GM21717 (cell line): ENCODE measurements around the gene LRRK1.

Experiments
- ATAC-seq: cut with Tn5 transposase; IDR thresholded peaks from one replicate; pipeline ENCODE4 v1.9.1; 2021; ENCODE audit warnings: mild to moderate bottlenecking, moderate library complexity; ENCODE audit not compliant: unreplicated experiment

Gene LRRK1

DNA sequence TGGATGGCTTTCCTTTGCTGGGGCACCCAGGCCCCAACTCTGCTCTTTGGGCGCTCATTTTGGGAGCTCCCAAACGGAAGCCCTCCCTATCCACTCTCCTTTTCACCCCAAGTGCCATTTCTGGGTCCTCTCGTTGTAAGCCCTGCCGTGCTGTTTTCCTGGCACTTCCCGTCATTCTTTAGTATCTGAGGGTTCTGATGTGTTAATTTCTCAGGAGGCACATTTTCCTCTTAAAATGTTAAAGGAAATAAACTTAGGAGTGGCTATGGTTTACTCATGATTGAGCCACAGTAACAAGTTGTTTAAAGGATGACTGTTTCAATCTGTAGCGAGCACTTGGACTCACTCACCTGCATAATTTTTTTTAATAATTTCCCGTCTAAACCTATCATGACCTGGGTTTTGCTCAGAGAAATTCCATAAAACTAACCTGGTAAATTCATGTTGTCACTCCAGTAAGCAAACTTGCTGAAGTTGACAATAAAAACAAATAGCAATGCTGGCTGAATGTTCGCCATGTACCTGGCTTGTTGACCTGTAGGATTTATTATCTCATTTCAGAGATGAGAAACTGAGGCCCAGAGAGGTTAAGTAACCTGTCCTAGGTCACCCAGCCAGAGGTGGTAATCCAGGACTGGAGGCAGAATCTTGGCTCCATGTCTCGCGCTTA lies 29.0 kb upstream of the LRRK1 start:
- ATAC-seq: no peak

DNA sequence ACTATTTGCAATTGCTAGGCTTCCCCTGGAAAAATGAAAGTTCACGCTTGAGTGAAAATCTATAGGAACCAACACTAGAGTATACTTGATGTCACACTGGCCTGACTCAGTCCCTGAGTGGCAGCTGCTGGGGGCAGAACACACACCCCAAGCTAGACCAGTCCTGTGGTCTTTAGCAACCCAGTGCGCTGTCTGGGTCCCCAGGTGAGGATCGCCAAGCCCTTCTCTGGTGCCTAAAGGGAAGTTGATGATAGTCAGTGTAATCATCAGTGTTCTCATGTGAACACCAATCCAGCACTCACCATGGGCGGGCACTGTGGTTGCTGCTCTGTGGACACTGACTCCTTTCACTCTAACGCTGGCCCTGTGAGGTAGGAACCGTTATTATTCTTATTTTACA lies 28.3 kb upstream of the LRRK1 start:
- no peak for ATAC-seq

DNA sequence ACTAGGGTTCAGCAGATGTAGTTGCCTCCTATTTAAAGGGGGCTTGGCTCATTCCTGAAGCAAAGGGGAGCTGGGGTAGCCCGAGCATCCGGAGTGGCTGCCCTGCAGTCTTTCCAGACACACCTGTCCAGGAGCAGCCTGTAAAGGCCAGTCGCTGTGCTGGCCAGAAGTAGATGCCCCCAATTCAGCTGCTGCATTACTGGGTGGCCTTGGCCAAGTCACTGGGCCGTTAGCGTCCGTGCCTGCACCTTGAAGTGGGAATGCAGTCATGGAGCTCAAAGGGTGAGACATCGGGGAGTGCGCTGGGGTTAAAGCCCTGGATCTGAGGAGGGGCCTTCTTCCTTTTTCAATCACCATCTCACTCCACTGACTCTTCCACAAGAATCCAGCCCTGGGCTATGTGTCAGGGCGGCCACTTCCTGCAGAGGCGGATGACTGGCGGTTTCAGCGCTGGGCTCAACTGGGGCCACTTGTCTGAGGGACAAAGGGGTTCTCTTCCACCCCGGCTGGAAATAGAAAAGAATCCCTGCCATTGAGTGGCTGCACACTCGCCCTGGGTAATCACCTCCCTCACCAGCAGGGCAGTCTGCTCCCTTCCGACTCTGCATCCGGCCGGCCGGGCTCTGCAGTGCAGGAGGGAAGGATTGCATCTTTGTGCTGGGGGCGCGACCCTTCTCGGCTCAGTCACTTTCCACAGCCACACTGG lies 27.7 kb upstream of the LRRK1 start:
- no peak for ATAC-seq

DNA sequence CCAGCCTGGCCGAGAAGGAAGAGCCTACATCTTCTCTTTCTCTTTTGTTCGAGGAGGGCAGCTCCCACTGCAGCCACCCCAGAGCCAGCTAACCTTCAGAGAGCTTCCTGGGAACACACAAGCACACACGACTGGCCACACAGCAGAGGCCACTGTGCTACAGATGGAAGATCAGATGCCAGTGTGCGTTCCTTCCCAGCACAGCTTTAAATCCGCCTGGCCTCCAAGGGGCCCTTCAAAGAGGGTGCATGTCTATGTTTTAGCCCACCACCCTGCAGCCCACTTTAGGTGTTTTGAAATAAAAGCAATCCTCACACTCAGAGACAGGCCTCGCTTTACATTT lies 27.2 kb upstream of the LRRK1 start:
- no peak for ATAC-seq

- ATAC-seq: no peak
Observed at GRCh38 chr15:100893261-100893963, 25.7 kb upstream of the LRRK1 start.

DNA sequence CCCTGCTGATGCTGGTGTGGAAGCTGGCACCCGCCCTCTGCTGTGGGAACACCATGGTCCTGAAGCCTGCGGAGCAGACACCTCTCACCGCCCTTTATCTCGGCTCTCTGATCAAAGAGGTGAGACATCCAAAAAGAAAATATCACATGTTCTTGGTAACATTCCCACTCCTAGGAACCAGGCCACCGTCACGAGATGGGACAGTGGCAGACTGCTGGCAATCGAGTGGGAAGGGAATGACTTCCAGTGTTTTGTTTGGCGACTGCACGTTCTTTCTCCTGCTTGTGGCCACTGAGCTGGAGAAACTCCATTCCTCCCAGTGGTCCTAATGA lies 25.2 kb upstream of the LRRK1 start:
- ATAC-seq: no peak

GRCh38 chr15:100895721-100896120 lies 23.4 kb upstream of the LRRK1 start:
- ATAC-seq: no peak

DNA sequence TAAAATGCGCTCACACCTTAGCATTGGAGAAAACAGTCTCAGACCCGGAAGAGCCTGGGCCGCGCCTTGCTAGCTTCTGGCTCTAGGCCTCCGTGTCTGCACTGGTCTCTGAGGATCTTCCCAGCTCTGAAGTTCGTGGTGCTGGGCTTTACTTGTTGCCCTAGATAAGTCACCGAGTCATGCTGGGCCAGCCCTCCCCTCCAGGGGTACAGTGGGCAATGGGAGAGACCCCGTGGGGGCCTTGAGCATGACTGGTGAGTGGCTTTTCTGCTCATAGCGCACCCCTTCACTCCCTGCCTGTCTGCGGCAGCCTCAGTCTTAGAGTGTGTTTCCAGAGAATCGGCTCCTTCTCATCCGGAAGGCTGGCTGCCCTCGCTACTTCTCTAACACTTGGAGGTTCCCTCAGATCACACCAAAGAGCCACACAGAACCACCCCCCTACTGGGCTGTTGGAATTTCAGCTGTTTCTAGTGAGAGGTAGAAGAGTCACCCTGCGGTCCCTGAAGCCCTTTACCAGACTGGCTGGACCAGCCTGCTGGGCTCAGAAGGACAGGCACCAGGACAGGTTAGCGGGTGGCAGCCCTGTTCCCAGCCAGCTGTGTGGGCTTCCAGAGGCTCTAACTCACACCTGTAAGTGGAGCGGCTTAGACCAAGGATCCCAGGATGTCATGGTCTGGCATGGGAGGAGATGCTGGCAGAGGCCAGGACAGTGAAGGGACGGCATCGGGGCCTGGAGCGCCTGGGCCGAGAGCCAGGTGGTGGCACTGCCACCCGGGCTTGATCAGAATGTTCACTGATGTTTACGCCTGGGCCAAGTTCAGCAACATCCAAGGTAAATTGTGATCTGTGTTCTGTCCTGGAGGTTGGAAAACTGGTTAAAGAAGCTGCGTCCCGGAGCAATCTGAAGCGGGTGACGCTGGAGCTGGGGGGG lies 21.7 kb upstream of the LRRK1 start:
- no peak for ATAC-seq

- no peak for ATAC-seq
Observed at GRCh38 chr15:100898152-100898490, 21.0 kb upstream of the LRRK1 start.

DNA sequence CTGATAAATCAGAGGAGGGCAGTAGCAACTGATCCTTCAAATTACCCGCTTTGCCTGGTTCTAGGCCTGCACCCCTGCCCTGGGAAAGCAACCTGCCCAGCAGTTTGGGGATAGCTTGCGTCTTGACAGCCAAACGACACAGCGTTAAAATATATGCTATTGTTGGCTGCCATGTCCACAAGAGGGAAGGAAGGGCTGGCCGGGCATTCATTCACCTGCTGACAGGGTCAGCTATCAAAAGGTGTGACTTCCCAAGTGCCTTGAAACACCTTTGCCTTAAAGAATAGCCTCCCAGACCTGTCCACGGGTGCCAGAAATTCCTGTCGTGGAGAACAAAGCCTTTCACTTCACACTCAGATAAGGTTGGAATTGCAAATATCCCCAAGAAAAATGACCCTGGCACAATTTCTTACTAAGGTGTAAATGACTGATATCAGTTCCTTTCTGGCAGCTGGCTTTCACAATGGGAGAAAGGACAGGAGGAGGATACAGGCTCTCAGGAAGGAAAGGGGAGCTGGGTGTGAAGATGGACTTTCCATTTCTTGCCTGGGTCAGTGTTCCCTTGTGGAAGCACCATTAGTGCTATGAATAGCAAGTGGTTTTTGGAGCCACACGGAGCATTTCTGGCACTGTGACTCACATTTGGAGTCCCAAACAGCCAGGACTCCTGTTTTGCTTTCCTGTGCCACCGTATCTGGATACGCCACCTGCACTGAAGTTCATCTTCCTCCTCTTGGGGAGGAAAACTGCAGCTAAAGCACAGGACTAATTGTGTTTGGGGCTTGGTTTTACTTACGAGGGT lies 20.3 kb upstream of the LRRK1 start:
- ATAC-seq: no peak

- no peak for ATAC-seq
Observed at GRCh38 chr15:100899601-100900000, 19.6 kb upstream of the LRRK1 start.

GRCh38 chr15:100900136-100900794 lies 18.9 kb upstream of the LRRK1 start:
- ATAC-seq: no peak

DNA sequence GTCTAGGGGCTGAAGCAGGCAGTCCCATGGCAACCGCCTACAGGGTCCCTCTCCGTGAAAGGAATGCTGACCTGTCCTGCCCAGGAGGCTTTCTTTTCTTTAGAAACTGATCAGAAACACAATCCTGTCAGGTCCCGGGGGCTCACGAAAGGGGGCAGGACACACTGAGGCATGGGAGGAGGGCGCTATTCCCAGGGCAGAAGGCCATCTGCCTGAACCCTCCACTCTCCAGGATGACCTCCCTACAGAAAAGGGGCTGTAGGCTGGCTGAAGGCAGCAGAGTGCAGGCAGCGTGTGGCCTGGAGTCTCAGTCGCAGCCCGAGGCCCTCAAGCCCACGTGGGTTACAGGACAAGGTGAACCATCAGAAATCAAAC lies 18.4 kb upstream of the LRRK1 start:
- ATAC-seq: no peak

DNA sequence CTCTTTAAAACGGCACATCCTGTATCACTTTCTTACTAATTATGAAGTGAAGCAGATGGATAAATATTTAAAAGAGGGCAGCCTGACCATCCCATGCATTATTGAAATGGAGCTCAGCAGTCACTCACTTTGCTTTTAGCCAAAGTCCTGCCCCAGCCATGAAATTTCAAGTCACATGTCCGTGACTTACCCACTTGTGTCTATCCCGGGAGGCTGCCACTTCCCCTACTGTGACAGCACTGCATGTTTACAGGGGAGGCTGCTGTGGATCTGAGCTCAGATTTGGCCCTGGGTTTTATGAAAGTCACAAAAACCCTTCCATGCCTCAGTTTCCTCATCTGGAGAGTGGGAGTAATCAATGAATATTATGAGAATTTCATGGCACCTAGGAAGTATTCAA lies 17.9 kb upstream of the LRRK1 start:
- no peak for ATAC-seq

DNA sequence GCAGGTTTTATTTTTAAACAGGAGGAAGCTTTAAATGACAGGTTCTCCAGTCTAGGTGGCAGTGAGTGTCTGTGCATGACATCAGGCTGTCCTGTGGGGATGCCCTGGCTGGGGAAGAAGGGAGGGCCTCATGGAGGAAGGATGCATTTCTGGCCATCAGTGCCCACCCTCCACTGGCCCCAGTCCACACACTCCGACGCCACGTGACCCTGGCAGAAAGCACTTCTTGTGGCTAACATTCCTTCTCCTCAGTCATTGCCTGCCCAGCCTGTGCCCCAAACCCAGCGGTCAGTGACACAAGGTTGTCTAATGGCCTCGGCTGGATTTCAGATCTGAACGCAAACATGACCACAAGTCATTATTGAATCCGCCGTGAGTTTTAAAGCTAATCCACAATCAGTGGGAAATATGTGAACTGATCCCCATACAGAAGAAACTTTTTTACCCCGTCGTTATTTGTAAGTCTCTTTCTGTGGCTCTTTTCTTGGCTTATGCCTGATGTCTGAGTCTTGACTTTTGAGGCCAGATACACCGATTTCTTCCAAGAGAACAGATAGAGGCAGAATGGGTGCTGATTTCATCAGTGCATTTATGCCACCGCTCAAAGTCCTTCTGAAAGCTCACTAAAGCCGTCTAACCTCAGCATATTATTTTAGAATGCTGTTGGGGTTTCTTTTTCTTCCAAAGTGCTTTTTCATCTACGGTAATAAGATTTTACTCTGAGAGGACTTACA lies 17.3 kb upstream of the LRRK1 start:
- no peak for ATAC-seq

GRCh38 chr15:100902436-100903167 lies 16.6 kb upstream of the LRRK1 start:
- no peak for ATAC-seq

DNA sequence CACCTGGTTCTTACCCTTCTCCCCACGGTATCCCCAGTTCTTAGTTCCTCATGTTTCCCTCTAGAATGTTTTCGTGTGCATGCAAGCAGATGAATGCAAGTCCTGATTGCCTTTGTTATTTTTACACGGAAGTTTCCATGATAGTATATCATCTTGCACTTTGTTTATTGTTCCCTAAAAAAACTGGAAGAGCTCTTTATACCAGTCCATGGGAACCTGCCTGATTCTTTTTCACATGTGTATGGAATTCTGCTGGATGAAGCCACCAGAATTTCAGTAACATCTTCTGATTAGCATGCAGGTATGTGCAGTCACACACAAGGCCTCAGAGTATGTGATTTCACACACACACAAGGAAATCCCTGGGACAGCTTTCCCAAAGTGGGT lies 16.0 kb upstream of the LRRK1 start:
- ATAC-seq: no peak

DNA sequence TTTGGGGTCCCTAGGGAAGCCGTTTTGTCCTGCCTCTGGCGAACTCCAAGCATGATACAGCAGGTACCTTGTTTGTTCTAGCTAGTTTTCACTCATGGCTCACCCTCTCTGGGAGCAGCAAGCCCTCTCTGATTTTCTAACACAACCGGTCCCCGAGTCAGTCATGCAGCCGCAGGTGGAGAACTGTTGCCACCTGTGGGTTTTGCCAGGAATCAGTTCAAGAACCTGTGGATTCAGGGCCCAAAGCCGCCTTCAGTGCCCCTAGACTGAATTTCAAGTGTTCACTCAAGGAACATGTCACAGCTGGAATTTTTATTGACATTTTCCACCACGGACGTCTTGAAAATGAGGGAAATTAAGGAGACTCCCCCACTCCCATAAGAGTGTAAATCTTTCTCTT lies 13.3 kb upstream of the LRRK1 start:
- no peak for ATAC-seq

DNA sequence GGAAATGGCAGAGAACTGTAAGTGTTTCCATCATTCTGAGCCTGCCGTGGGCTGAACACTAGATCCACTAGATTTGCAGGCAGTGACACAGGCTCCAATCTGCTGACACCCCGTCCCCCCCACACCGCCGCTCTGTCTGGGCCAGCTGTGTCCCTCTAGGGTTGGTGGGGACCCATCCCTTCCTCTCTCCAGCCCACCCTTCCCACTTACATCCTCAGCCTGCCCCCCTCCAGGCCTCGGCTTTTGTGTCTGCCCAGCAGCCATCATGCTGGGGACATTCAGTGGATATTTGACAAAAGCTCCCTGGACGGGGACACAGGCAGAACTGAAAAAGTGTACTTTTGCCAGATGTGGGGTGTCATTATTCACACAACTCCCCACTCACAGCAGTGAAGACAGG lies 10.7 kb upstream of the LRRK1 start:
- ATAC-seq: no peak
